GM12892 (cell line): ENCODE measurements around the gene PLVAP. TPM values are rescaled to one million over a fixed set of nuclear protein-coding genes. Genes with fewer than 3 reads are reported as not detected.

Experiments used
- DNase-seq: peaks from one replicate; pipeline ENCODE4 v3.0.0; 2011; ENCODE audit not compliant: insufficient read length
- FAIRE-seq: peaks from 2 replicates; lab custom pipeline; 2011; peaks lifted over from hg19 to GRCh38; lab: Jason Lieb, UNC
- POLR2A ChIP-seq: IDR thresholded peaks from 2 replicates; pipeline ENCODE4 v1.6.1; 2011; ENCODE audit warnings: low read depth, low read length, control low read depth
- POLR2AphosphoS5 ChIP-seq: IDR thresholded peaks from 2 replicates; pipeline ENCODE4 v1.6.1; 2011; ENCODE audit warnings: low read depth, low read length, control low read depth
- TAF1 ChIP-seq: IDR thresholded peaks from 2 replicates; pipeline ENCODE4 v1.6.1; 2011; ENCODE audit warnings: low read depth, mild to moderate bottlenecking, control low read depth, low read length, borderline replicate concordance
- polyA plus RNA-seq: library from polyadenylated mRNA; unstranded; fragments of >200 nt; gene quantifications from one replicate; pipeline ENCODE4 v1.2.1, GENCODE V29; 2012; ENCODE audit warnings: missing spikeins, inconsistent platforms; ENCODE audit not compliant: missing spikeins

PLVAP gene
- polyA plus RNA-seq: 0.15 TPM

DNA sequence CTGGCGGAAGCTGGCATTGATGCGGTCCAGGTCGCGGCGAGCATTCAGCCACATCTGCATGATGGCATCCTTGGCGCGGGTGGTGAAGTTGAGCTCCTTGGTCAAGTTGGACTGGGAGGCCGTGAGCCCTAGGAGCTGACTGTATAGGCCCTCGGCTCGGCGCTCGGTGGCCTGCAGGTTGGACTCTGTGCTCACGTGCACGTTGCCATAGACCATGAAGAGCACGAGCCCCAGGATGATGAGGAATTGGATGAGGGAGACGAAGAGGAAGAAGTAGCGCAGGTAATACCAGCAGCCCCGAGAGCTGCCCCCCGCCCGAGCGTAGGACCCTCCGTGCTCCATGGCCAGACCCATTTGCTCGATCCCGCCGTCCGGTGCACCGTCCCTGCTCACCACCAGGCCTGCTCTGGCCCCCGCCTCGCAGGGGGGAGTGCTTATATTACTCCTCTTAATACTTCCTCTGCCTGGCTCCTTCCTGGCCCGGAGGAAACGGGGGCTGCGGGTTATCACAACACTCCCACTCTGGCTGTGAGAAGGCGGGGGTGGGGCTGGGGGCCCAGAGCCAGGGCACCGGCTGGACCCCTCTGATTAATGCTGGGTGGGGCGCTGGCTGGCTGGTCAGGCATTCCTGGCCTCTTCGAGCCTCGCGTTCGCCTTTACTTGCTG is at the start of gene PLVAP:
Gene PLVAP, minus strand, starts transcription at position 408 of the 666 bp plus-strand sequence. Its CDS starts 54 bp downstream, at position 354.
- FAIRE-seq: no peak
- no peak for DNase-seq
- TF ChIP-seq POLR2AphosphoS5 (no peak), TAF1 (no peak), POLR2A (no peak)

- TF ChIP-seq POLR2AphosphoS5: no peak
- TF ChIP-seq TAF1: no peak
- no peak for TF ChIP-seq POLR2A
- no peak for FAIRE-seq
- DNase-seq: no peak
Observed at GRCh38 chr19:17424743-17425365, 47.7 kb upstream of the PLVAP start.

DNA sequence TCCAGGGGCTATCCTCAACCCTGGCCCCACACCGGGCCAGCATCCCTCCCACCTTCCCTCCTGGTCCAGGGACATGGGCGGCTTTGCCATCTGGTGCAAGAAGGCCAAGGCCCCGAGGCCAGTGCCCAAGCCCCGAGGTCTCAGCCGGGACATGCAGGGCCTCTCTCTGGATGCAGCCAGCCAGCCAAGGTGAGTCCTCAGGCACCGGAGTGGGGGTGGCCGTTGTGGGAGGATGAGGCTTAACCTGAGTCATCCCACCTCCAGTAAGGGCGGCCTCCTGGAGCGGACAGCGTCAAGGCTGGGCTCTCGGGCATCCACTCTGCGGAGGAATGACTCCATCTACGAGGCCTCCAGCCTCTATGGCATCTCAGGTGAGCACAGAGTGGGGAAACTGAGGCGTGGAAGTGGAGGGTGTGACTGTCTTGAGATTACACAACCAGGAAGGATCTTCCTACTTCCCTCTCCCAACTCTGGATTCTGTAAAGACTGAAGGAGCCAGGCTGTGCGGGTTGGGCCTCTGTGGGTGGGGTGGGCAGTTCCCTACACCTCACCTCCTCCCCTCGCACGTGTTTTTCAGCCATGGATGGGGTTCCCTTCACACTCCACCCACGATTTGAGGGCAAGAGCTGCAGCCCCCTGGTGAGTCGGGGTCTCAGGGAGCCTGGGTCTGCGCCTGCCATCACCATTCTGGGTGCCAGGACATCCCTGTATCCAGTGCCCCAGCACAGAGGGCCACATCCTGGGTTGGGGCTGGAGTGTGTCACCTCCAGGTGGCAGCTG is 46.5 kb upstream of the PLVAP start:
- FAIRE-seq (no peak), DNase-seq (no peak)
- TF ChIP-seq POLR2AphosphoS5 (no peak), POLR2A (no peak), TAF1 (no peak)

- DNase-seq (no peak), FAIRE-seq (no peak)
- no peak for TF ChIP-seq POLR2AphosphoS5
- TF ChIP-seq POLR2A: no peak
- TF ChIP-seq TAF1: no peak
Observed at GRCh38 chr19:17421942-17422341, 44.8 kb upstream of the PLVAP start.

DNA sequence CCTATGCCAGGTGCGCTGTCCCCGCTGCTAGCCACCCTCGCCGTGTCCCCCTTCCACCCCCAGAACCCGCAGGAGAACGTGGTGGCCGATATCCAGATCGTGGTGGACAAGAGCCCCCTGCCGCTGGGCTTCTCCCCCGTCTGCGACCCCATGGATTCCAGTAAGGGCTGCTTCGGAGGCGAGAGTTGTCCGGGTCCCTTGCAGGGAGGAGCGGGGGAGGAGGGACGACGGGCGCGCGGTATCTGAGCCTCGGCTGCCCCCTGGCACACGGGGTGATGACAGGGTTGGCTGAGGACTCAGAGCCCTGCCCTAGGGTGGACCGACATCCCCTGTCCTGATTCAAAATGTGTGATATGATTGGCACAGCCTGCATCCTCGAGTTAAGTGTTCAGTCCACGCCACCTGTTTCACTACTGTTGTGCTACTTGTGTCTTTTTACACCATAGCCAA is 43.4 kb upstream of the PLVAP start:
- DNase-seq (peak; percentile 42), FAIRE-seq (peak; percentile 67)
- TF ChIP-seq POLR2AphosphoS5 (no peak), TAF1 (no peak), POLR2A (no peak)

- TF ChIP-seq POLR2AphosphoS5: peak; percentile 50; the same call in 1 of the 2 replicates
- no peak for TF ChIP-seq TAF1
- peak; percentile 59; the same call in 1 of the 2 replicates for TF ChIP-seq POLR2A
- FAIRE-seq: peak; percentile 100
Observed at GRCh38 chr19:17419621-17420474, 42.7 kb upstream of the PLVAP start, which contains the start of gene MVB12A. MVB12A (plus strand) TSS chr19:17420047; CDS start chr19:17420136, 89 bp downstream.

DNA sequence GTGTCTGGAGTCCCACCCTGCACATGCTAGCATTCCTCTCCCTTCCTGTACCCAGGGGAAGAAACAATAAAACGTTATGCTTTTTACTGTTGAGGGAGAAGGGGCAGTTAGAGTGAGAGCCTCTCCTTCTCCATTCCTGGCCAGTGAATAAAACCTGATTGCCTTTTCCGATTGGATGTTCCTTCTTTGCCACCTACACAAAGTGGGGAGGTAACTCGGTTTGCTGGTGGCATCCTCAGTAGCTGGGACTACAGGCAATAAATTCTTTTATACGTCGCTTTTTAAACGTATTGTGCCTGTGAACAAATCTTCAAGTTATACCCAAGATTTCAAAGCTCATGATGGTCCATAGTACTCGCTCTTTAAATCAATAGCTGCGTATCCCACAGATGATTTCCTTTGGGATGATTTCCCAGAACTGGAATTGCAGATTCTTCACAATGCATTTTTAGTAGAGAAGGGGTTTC is 42.0 kb upstream of the PLVAP start:
- FAIRE-seq (no peak), DNase-seq (no peak)
- TF ChIP-seq TAF1 (no peak), POLR2A (peak; percentile 0; the same call in 1 of the 2 replicates)

More at GRCh38 chr19:17419621-17420474, 42.7 kb upstream of the PLVAP start, which contains the start of gene MVB12A:
- peak; percentile 98 for DNase-seq

GRCh38 chr19:17418710-17419109 is 41.6 kb upstream of the PLVAP start:
- no peak for FAIRE-seq

DNA sequence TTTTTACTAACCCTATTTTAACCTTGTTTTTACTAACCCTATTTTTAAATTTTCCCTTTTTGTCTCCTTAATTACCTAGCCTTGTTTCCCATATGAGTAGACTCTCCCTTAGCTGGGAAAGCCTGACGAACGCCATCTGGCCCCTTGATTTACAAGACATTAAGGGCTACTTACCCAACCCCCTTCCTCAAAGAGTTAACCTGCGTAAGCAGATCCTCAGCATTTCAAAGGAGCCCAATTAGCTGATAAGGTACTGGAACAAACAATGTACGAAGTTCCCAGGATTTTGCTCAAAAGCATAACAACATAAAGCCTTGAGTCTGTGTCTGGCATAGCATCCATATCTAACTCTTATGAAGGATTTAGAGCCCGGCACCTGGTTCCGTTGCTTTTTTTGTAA is 38.0 kb upstream of the PLVAP start:
- DNase-seq (no peak), FAIRE-seq (no peak)
- TF ChIP-seq POLR2AphosphoS5 (no peak), POLR2A (no peak), TAF1 (no peak)

More at GRCh38 chr19:17418710-17419109, 41.6 kb upstream of the PLVAP start:
- no peak for TF ChIP-seq POLR2A
- no peak for TF ChIP-seq TAF1
- no peak for TF ChIP-seq POLR2AphosphoS5
- no peak for DNase-seq

DNA sequence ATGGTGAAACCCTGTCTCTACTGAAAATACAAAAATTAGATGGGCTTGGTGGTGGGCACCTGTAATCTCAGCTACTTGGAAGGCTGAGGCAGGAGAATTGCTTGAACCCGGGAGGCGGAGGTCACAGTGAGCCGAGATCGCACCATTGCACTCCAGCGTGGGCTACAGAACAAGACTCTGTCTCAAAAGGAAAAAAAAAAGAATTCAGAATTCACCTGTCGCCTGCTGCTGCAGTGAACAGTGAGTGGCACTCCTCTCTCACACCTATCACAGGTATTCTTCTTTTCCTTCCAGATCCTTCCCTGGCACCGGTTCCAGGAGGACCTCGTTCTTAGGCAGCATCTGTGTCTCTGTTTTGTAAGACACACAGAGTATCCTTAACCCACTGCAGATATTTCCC is 37.0 kb upstream of the PLVAP start:
- TF ChIP-seq TAF1 (no peak), POLR2AphosphoS5 (no peak), POLR2A (no peak)
- FAIRE-seq (no peak), DNase-seq (no peak)

DNA sequence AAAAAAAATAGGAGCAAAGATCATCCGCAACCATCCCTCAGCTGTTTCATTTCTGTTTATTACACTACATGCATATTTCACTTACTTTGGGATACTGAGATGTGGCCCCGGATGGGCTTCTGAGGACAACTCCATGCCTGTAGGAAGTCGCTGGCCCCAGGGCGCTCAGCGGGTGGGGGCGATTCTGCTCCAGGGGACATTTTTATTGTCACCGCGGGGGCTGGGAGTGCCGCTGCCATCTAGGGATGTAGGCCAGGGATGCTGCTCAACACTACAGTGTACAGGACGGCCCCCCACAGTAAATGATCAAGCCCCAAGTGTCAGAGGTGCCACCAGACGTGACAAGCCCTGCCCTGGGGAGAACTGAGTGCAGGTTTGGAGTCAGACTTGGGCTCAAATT is 34.7 kb upstream of the PLVAP start:
- no peak for FAIRE-seq
- no peak for TF ChIP-seq POLR2AphosphoS5
- TF ChIP-seq POLR2A: no peak
- TF ChIP-seq TAF1: no peak
- DNase-seq: no peak
